ENCODE results near the gene GZMA. TPM values are rescaled to one million over a fixed set of nuclear protein-coding genes. Genes with fewer than 3 reads are reported as not detected.

The GZMA gene
- polyA plus RNA-seq, 2 of the 4 experiments (the other 2 are of a cell fraction) = not detected

GRCh38 chr5:55146080-55146479, 43.6 kb downstream of the GZMA start:
- no peak overlapping the region for H3K27ac ChIP-seq
- DNase-seq (ENCODE audit: low read depth in 1 of 2, low spot score in 1 of 2) = no peak
- H3K4me2 ChIP-seq = no peak overlapping the region
- no peaks in the 10 kb centered on the region for H3K4me1 ChIP-seq
- 49% methylated on average over 8 of the region's 8 CpGs for WGBS (ENCODE audit: missing lambda C conversion rate)
- no peak for FAIRE-seq
- no peak overlapping the region for H3K4me3 ChIP-seq
- H3K9me3 ChIP-seq = no peaks in the 10 kb centered on the region
- ATAC-seq = peak in 1 of 2 experiments; percentile 28; a peak in 1 of 6 replicates
- TF ChIP-seq ZNF302 (CRISPR knock-in tag; IDR thresholded peaks at IDR 0.05) (no peak), NR3C1 (IDR thresholded peaks at IDR 0.05) (no peak), PBX3 (IDR thresholded peaks at IDR 0.05) (no peak), MAFK (IDR thresholded peaks at IDR 0.05; ENCODE audit: partially characterized antibody) (no peak), SREBF2 (IDR thresholded peaks at IDR 0.05) (no peak), MAX (IDR thresholded peaks at IDR 0.05) (no peak), FOXS1 (CRISPR knock-in tag; IDR thresholded peaks at IDR 0.05) (no peak), FOSL2 (IDR thresholded peaks at IDR 0.05) (no peak), FOSL2 (CRISPR knock-in tag; IDR thresholded peaks at IDR 0.05) (no peak), HMGXB4 (CRISPR knock-in tag; IDR thresholded peaks at IDR 0.05; ENCODE audit: borderline replicate concordance) (no peak), CBX8 (IDR thresholded peaks at IDR 0.05) (no peak), REST (IDR thresholded peaks at IDR 0.05) (no peak), CHD4 (IDR thresholded peaks at IDR 0.05; ENCODE audit: borderline replicate concordance) (no peak)
- POLR2A ChIA-PET = no interaction called here
- CTCF ChIA-PET = interaction anchor here (0.6 to 4.4 kb wide), 25 partner anchors 10 to 703 kb away, joined by 3 to 83 read pairs (median 5); partner anchors contain the start of gene GPX8

GRCh38 chr5:55146543-55147151, 44.2 kb downstream of the GZMA start:
- no peaks in the 10 kb centered on the region for H3K4me1 ChIP-seq
- CTCF ChIA-PET = interaction anchor here (0.6 to 4.4 kb wide), 27 partner anchors 10 to 722 kb away, joined by 3 to 83 read pairs (median 4); partner anchors contain the start of gene GPX8
- 6% methylated on average over 11 of the region's 11 CpGs for WGBS (ENCODE audit: missing lambda C conversion rate)
- H3K4me2 ChIP-seq = no peak overlapping the region
- no peaks in the 10 kb centered on the region for H3K9me3 ChIP-seq
- no peak overlapping the region for H3K4me3 ChIP-seq
- ATAC-seq (peak; percentile 92 to 98), DNase-seq (ENCODE audit: low read depth in 1 of 2, low spot score in 1 of 2) (peak; percentile 49 to 82), FAIRE-seq (peak; percentile 73)
- POLR2A ChIA-PET = no interaction called here
- H3K27ac ChIP-seq = no peak overlapping the region
- no peak for TF ChIP-seq BCL3 (IDR thresholded peaks at IDR 0.05)
- TF ChIP-seq ZNF302 (CRISPR knock-in tag; IDR thresholded peaks at IDR 0.05) = no peak
- TF ChIP-seq NPAS2 (CRISPR knock-in tag; IDR thresholded peaks at IDR 0.05; ENCODE audit: borderline replicate concordance) = no peak
- no peak for TF ChIP-seq PHF8 (IDR thresholded peaks at IDR 0.05; ENCODE audit: borderline replicate concordance, low read depth)
- TF ChIP-seq SMC3 (IDR thresholded peaks at IDR 0.05) = peak; percentile 85
- TF ChIP-seq EHF (CRISPR knock-in tag; IDR thresholded peaks at IDR 0.05) = no peak
- no peak for TF ChIP-seq HDAC2 (IDR thresholded peaks at IDR 0.05)
- TF ChIP-seq RCOR1 (IDR thresholded peaks at IDR 0.05; ENCODE audit: low read depth, low read length) = no peak
- TF ChIP-seq USF2 (IDR thresholded peaks at IDR 0.05) = no peak
- TF ChIP-seq HOXB5 (CRISPR knock-in tag; IDR thresholded peaks at IDR 0.05) = no peak
- TF ChIP-seq RNF2 (IDR thresholded peaks at IDR 0.05; ENCODE audit: borderline replicate concordance, low read depth) = no peak
- TF ChIP-seq FOSB (CRISPR knock-in tag; IDR thresholded peaks at IDR 0.05) = no peak
- no peak for TF ChIP-seq RARB (CRISPR knock-in tag; IDR thresholded peaks at IDR 0.05)
- TF ChIP-seq CBX2 (IDR thresholded peaks at IDR 0.05; ENCODE audit: borderline replicate concordance, low read depth) = no peak
- peak; percentile 84 to 92 for TF ChIP-seq RAD21 (conservative IDR thresholded peaks at IDR 0.05 in 1 of 2, IDR thresholded peaks at IDR 0.05 in 1 of 2)
- TF ChIP-seq NR3C1 (IDR thresholded peaks at IDR 0.05) = no peak
- TF ChIP-seq TP53 (CRISPR knock-in tag; IDR thresholded peaks at IDR 0.05) = no peak
- TF ChIP-seq JUNB (IDR thresholded peaks at IDR 0.05) = no peak
- no peak for TF ChIP-seq RFX5 (IDR thresholded peaks at IDR 0.05)
- no peak for TF ChIP-seq ZC3H11A (IDR thresholded peaks at IDR 0.05)

Data from A549 (cell line).